ENCODE results near the gene WNK2.
"Not testable (repeated sequence)": the region's sequence is repeated elsewhere in the genome, so short reads cannot be mapped to it uniquely, and the experiment has no call there.

The WNK2 gene

DNA sequence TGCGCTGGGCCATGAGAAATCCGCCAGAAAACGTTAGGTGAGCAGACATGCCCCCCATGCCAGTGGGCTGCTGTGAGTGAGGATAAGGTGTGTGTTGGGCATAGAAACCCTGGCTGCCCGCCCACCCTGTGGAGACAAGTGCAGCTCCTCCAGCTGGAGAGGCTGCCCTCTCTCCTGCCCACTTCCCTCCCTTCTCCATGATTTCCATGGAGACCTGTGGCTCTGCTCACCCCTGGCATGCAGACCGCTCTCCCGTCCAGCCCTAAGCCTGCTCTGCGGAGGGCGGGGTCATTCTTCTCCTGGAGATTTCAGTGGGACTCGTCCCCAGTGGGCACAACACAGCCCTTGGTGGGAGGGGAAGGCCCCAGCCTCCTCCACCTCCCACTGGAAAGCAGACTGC lies 134.5 kb downstream of the WNK2 start:
- TF ChIP-seq, protein P1, sequence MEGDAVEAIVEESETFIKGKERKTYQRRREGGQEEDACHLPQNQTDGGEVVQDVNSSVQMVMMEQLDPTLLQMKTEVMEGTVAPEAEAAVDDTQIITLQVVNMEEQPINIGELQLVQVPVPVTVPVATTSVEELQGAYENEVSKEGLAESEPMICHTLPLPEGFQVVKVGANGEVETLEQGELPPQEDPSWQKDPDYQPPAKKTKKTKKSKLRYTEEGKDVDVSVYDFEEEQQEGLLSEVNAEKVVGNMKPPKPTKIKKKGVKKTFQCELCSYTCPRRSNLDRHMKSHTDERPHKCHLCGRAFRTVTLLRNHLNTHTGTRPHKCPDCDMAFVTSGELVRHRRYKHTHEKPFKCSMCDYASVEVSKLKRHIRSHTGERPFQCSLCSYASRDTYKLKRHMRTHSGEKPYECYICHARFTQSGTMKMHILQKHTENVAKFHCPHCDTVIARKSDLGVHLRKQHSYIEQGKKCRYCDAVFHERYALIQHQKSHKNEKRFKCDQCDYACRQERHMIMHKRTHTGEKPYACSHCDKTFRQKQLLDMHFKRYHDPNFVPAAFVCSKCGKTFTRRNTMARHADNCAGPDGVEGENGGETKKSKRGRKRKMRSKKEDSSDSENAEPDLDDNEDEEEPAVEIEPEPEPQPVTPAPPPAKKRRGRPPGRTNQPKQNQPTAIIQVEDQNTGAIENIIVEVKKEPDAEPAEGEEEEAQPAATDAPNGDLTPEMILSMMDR (IDR thresholded peaks at IDR 0.05) = no peak
- intact Hi-C loops (cut with DNase I; ENCODE audit: low total_unique reads) = no loop called here
- H3K4me1 ChIP-seq = no peaks in the 10 kb centered on the region
- no peaks in the 10 kb centered on the region for H3K36me3 ChIP-seq
- peaks cover 0 to 3% of the 10 kb centered on the region in 2 donors for H3K27me3 ChIP-seq
- no peak overlapping the region for H3K4me3 ChIP-seq
- DNase-seq = peak in 1 of 2 donors; percentile 55
- H3K9me3 ChIP-seq = no peaks in the 10 kb centered on the region
- H3K27ac ChIP-seq = no peak overlapping the region

DNA sequence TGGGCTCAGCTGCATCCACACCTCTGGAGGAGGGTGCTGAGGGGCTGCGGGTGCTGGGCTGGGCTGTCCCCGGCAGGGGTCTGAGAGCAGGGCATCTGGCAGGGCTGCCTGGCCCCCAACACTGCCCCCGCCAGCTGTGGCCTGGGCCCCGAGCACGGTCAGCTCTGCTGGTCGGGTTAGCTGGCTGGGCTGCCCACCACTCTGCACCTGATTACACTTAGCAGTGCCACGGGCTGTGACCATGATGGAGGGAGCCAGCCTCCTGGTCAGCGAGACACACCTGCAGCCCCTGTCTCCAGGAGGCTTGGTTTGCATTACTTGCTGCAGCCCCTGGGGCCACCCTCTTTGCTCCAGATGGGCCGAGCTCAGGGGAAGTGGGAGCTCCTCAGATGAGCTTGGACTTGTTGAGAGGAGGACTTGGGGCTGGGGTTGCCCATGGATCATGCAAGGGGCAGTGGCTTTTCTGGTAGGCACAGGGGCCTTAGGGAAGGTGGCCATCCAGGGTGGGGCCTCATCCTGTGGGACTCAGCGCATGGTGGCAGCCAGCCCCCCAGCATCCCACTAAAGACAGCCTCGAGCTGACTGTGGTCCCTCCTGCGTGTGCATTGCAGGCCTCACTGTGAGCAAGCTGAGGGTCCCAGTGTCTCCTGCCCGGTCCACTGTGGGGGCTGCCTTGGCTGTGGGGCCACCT lies 135.5 kb downstream of the WNK2 start:
- intact Hi-C loops (cut with DNase I; ENCODE audit: low total_unique reads) = no loop called here
- no peaks in the 10 kb centered on the region for H3K4me1 ChIP-seq
- no peaks in the 10 kb centered on the region for H3K36me3 ChIP-seq
- TF ChIP-seq, protein P1 (IDR thresholded peaks at IDR 0.05) = no peak
- peaks cover 0 to 3% of the 10 kb centered on the region in 2 donors for H3K27me3 ChIP-seq
- no peaks in the 10 kb centered on the region for H3K9me3 ChIP-seq
- no peak overlapping the region for H3K4me3 ChIP-seq
- peak in 1 of 2 donors; percentile 64 for DNase-seq
- no peak overlapping the region for H3K27ac ChIP-seq

DNA sequence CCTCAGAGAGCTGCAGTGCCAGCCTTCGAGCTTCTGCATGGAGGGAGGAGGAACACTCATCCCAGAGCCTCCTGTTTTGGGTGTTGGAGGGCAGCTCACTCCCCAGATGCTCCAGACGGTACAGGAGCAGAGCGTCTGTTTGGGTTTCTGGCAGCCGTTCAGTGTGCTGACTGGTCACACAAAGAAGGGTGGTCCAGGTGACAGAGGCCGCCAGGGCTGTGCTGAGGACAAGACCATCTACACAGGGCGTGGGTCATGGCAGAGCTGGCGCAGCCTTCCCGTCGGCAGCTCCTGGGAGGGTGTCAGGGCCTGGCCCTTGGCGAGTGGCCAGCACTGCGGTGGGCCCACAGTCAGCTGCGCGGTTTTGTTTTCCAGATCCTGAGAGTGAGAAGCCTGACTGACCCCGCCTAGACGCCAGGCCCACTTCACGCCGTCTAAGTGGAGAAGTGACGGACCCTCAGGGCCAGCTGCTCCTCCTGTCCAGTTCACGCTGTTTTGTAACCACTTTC lies 136.1 kb downstream of the WNK2 start:
- TF ChIP-seq, protein P1 (IDR thresholded peaks at IDR 0.05) = no peak
- Histone ChIP-seq H3K4me3 (no peak overlapping the region), H3K9me3 (no peaks in the 10 kb centered on the region), H3K27ac (no peak overlapping the region), H3K27me3 (peaks cover 0 to 3% of the 10 kb centered on the region in 2 donors), H3K4me1 (no peaks in the 10 kb centered on the region), H3K36me3 (no peaks in the 10 kb centered on the region)
- intact Hi-C loops (cut with DNase I; ENCODE audit: low total_unique reads) = no loop called here
- DNase-seq = peak in 1 of 2 donors; percentile 44

DNA sequence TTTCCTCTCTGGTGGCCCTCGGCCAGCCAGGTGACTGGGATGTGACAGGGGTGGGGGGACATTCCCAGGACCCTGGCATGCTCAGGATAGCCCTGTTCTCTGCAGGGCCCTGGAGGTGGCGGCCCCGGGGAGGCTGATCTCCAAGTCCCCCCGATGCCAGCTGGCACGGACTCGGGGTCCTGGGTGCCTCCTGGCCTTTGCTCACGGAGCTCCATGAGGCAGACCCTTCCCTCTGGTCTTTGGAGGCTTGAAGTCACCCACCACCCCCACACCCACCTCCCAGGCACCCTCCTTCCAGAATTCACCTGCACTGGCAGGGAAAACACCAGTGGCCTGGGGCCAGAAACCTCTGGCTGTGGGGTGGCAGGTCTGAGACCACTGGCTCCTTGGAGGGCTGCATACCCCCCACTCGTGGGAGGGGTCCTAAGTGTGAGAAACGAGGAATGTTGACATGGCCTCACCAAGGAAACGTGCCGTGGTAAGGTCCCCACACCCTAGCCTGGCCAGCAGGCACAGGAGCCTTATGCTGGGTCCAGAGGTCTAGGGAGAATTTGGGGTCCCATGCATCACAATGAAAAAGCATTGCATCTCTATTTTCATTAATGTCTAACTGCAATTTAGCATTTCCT lies 136.8 kb downstream of the WNK2 start:
- Histone ChIP-seq H3K27me3 (peaks cover 0 to 3% of the 10 kb centered on the region in 2 donors), H3K4me3 (no peak overlapping the region), H3K27ac (no peak overlapping the region), H3K36me3 (no peaks in the 10 kb centered on the region), H3K4me1 (no peaks in the 10 kb centered on the region), H3K9me3 (no peaks in the 10 kb centered on the region)
- TF ChIP-seq, protein P1 (IDR thresholded peaks at IDR 0.05) = no peak
- peak in 1 of 2 donors; percentile 46 for DNase-seq
- intact Hi-C loops (cut with DNase I; ENCODE audit: low total_unique reads) = no loop called here

DNA sequence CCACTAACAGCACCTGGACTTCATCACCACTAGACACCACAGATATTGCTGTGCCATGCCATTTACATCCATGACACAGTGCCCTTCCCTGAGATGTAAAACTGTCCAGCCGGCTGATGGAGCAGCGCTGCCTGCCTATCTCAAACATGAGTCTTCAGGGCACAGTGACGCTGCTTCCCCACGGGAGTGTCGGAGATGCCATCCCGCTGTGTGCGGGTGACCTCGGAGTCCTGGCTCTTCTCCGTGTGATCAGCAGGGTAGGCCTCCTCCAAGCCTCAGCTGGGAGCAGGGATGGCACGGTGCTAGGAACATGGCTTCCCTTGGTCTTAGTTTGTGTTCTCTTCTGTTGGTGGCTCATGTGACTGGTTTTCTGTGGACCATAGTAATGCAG lies 137.3 kb downstream of the WNK2 start:
- TF ChIP-seq, protein P1 (IDR thresholded peaks at IDR 0.05) = no peak
- H3K4me1 ChIP-seq = no peaks in the 10 kb centered on the region
- H3K27me3 ChIP-seq = peaks cover 0 to 3% of the 10 kb centered on the region in 2 donors
- peak in 1 of 2 donors; percentile 33 for DNase-seq
- H3K27ac ChIP-seq = no peak overlapping the region
- H3K4me3 ChIP-seq = no peak overlapping the region
- H3K9me3 ChIP-seq = no peaks in the 10 kb centered on the region
- intact Hi-C loops (cut with DNase I; ENCODE audit: low total_unique reads) = no loop called here
- H3K36me3 ChIP-seq = no peaks in the 10 kb centered on the region

DNA sequence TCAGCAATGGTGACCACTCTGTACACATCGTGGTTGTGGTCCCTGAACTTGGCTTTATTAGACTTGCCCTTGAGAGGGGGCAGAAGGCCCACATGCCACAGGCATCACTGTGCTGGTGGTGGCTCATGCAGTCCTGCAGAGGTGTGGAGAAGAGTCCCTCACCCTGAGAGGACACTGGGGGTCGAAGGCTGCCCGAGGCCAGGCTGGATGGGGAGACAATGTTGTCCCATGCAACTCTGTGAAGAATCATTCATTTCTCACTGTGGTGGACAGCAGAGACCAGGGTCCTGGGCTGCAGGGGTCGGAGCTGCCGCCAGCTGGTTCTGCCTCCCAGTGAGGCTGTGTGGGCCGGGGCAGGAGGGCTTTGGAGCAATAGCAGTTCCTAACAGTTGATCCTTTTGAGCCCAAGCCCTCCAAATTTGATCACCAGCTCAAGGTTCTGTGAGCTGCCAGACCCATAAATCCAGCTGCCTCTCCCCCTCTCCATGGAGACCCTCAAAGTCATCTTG lies 139.6 kb downstream of the WNK2 start:
- H3K9me3 ChIP-seq; H3K4me3 ChIP-seq; DNase-seq; H3K4me1 ChIP-seq; intact Hi-C loops (cut with DNase I; ENCODE audit: low total_unique reads); H3K27me3 ChIP-seq; H3K27ac ChIP-seq; H3K36me3 ChIP-seq: not testable (repeated sequence)
